HEK293 (cell line): ENCODE results near the gene CAB39L.

Experiments
- CTCF ChIA-PET: fragments of 350-600 bp; formaldehyde crosslinking; extraction: SDS; loops from one replicate; lab custom pipeline; 2021; ENCODE audit warnings: antibody characterized with exemption; lab: Yijun Ruan, JAX
- POLR2A ChIA-PET: fragments of 300-600 bp; formaldehyde crosslinking; extraction: SDS; loops from one replicate; lab custom pipeline; 2020; ENCODE audit warnings: antibody characterized with exemption, inconsistent platforms; lab: Yijun Ruan, JAX
- H3K27ac ChIP-seq: fragments of 200-500 bp; sonication (Bioruptor generic); 2 replicates; pipeline ENCODE4 v1.5.1; 2014; ENCODE audit warnings: low read depth, low read length, control low read depth, inconsistent platforms; ENCODE audit errors: extremely low read depth
- H3K36me3 ChIP-seq, 2 experiments: fragments of 200-500 bp in 1 of 2; sonication (Bioruptor generic) in 1 of 2; 1 replicate in 1 of 2; 2 replicates in 1 of 2; pipeline ENCODE4 v1.5.1; 2014 to 2017; ENCODE audit warnings: inconsistent platforms in 2 of 2, low read length in 2 of 2; ENCODE audit not compliant: control insufficient read depth in 2 of 2, insufficient read depth in 1 of 2
- H3K4me1 ChIP-seq: fragments of 200-500 bp; sonication (Bioruptor generic); 2 replicates; pipeline ENCODE4 v1.5.1; 2014; ENCODE audit warnings: mild to moderate bottlenecking, low read length, inconsistent platforms; ENCODE audit not compliant: control insufficient read depth, insufficient read depth
- H3K4me3 ChIP-seq: 2 replicates; pipeline ENCODE4 v1.5.1; 2011; ENCODE audit warnings: low read depth, mild to moderate bottlenecking, control low read depth, low read length, moderate library complexity
- H3K9me3 ChIP-seq: fragments of 200-500 bp; sonication (Bioruptor generic); 2 replicates; pipeline ENCODE4 v1.5.1; 2014; ENCODE audit warnings: low read depth, low read length, inconsistent platforms; ENCODE audit not compliant: control insufficient read depth, insufficient read depth
- GLI4 ChIP-seq: fragments of 450-650 bp; formaldehyde crosslinking; IDR thresholded peaks from 2 replicates; pipeline ENCODE4 v1.5.1; 2016; ENCODE audit warnings: missing biosample characterization, missing genetic modification characterization
- MYNN ChIP-seq: fragments of 450-650 bp; formaldehyde crosslinking; IDR thresholded peaks from 2 replicates; pipeline ENCODE4 v1.5.1; 2016; ENCODE audit warnings: missing biosample characterization, missing genetic modification characterization, borderline replicate concordance
- SALL2 ChIP-seq: fragments of 450-650 bp; formaldehyde crosslinking; IDR thresholded peaks from 2 replicates; pipeline ENCODE4 v1.5.0; 2017; ENCODE audit warnings: missing biosample characterization, mild to moderate bottlenecking, missing genetic modification characterization, borderline replicate concordance
- ZNF138 ChIP-seq: fragments of 450-650 bp; formaldehyde crosslinking; IDR thresholded peaks from 2 replicates; pipeline ENCODE4 v1.5.1; 2016; ENCODE audit warnings: missing biosample characterization, missing genetic modification characterization, borderline replicate concordance
- ZNF140 ChIP-seq: fragments of 450-650 bp; formaldehyde crosslinking; IDR thresholded peaks from 2 replicates; pipeline ENCODE4 v1.5.1; 2016; ENCODE audit warnings: missing biosample characterization, missing genetic modification characterization
- ZNF266 ChIP-seq: fragments of 450-650 bp; formaldehyde crosslinking; IDR thresholded peaks from 2 replicates; pipeline ENCODE4 v1.5.1; 2016; ENCODE audit warnings: missing biosample characterization, missing genetic modification characterization, low read depth
- ZNF274 ChIP-seq, 2 experiments: fragments of 200-500 bp in 1 of 2; fragments of 450-650 bp in 1 of 2; sonication (Bioruptor generic) in 1 of 2; formaldehyde crosslinking in 1 of 2; IDR thresholded peaks; 2 replicates each; pipeline versions ENCODE4 v1.5.1 to v1.6.1; 2014 to 2016; ENCODE audit warnings: borderline replicate concordance in 1 of 2, inconsistent platforms in 1 of 2, low read length in 1 of 2, missing biosample characterization in 1 of 2, missing genetic modification characterization in 1 of 2
- ZNF501 ChIP-seq: fragments of 450-650 bp; formaldehyde crosslinking; IDR thresholded peaks from 2 replicates; pipeline ENCODE4 v1.5.1; 2016; ENCODE audit warnings: missing biosample characterization, missing genetic modification characterization
- ZNF558 ChIP-seq: fragments of 450-650 bp; formaldehyde crosslinking; IDR thresholded peaks from 2 replicates; pipeline ENCODE4 v1.5.1; 2016; ENCODE audit warnings: missing biosample characterization, missing genetic modification characterization
- ZNF76 ChIP-seq: fragments of 450-650 bp; formaldehyde crosslinking; IDR thresholded peaks from 2 replicates; pipeline ENCODE4; 2016; ENCODE audit warnings: low read depth, missing biosample characterization, missing genetic modification characterization, borderline replicate concordance
- ZNF768 ChIP-seq: fragments of 450-650 bp; formaldehyde crosslinking; IDR thresholded peaks from 2 replicates; pipeline ENCODE4 v1.5.1; 2018; ENCODE audit warnings: missing biosample characterization, mild to moderate bottlenecking, missing genetic modification characterization
- ZNF837 ChIP-seq: fragments of 450-650 bp; formaldehyde crosslinking; IDR thresholded peaks from 2 replicates; pipeline ENCODE4 v1.5.1; 2016; ENCODE audit warnings: missing biosample characterization, missing genetic modification characterization
- TF ChIP-seq, protein P1 (sequence below): fragments of 450-650 bp; formaldehyde crosslinking; IDR thresholded peaks from 2 replicates; pipeline ENCODE4 v1.5.1; 2016; ENCODE audit warnings: missing biosample characterization, missing genetic modification characterization
- TF ChIP-seq, protein P2 (sequence below): fragments of 450-650 bp; formaldehyde crosslinking; IDR thresholded peaks from 2 replicates; pipeline ENCODE4 v1.5.1; 2016; ENCODE audit warnings: missing biosample characterization, missing genetic modification characterization
- TF ChIP-seq, protein P3 (sequence below): fragments of 450-650 bp; formaldehyde crosslinking; IDR thresholded peaks from 2 replicates; pipeline ENCODE4 v1.5.1; 2016; ENCODE audit warnings: missing biosample characterization, missing genetic modification characterization
- TF ChIP-seq, protein P4 (sequence below): fragments of 450-650 bp; formaldehyde crosslinking; IDR thresholded peaks from 2 replicates; pipeline ENCODE4 v1.5.1; 2017; ENCODE audit warnings: missing biosample characterization, missing genetic modification characterization
- TF ChIP-seq, protein P5 (sequence below): fragments of 450-650 bp; formaldehyde crosslinking; conservative IDR thresholded peaks from 2 replicates; pipeline ENCODE4 v1.5.1; 2016; ENCODE audit warnings: low read depth, missing biosample characterization, missing genetic modification characterization

CAB39L gene

DNA sequence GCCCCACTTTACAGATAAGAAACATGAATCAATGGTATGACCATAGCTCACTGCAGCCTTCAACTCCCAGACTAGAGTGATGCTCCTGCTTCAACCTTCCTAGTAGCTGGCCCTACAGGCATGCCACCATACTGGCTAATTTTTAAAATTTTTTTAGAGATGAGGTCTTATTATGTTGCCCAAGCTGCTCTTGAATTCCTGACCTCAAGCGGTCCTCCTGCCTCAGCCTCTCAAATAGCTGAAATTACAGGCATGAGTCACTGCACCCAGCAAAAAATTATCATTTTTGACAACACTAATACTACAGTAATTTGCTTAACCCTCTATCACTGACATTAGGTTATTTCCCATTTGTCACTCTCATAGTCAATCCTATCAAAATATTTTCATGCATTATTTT, 14.7 kb downstream of the CAB39L start:
- no peaks in the 10 kb centered on the region for H3K9me3 ChIP-seq
- H3K27ac ChIP-seq, result no peak overlapping the region
- H3K4me3 ChIP-seq, result no peak overlapping the region
- CTCF ChIA-PET, result interaction anchor here (0.6 to 0.8 kb wide), 2 partner anchors 128 to 159 kb away, joined by 3 read pairs; no protein-coding TSS in a partner anchor
- TF ChIP-seq ZNF768 (no peak), ZNF837 (tag by site-specific recombination) (no peak), ZNF140 (no peak), ZNF138 (tag by site-specific recombination) (no peak), ZNF558 (no peak)
- TF ChIP-seq, protein P1, sequence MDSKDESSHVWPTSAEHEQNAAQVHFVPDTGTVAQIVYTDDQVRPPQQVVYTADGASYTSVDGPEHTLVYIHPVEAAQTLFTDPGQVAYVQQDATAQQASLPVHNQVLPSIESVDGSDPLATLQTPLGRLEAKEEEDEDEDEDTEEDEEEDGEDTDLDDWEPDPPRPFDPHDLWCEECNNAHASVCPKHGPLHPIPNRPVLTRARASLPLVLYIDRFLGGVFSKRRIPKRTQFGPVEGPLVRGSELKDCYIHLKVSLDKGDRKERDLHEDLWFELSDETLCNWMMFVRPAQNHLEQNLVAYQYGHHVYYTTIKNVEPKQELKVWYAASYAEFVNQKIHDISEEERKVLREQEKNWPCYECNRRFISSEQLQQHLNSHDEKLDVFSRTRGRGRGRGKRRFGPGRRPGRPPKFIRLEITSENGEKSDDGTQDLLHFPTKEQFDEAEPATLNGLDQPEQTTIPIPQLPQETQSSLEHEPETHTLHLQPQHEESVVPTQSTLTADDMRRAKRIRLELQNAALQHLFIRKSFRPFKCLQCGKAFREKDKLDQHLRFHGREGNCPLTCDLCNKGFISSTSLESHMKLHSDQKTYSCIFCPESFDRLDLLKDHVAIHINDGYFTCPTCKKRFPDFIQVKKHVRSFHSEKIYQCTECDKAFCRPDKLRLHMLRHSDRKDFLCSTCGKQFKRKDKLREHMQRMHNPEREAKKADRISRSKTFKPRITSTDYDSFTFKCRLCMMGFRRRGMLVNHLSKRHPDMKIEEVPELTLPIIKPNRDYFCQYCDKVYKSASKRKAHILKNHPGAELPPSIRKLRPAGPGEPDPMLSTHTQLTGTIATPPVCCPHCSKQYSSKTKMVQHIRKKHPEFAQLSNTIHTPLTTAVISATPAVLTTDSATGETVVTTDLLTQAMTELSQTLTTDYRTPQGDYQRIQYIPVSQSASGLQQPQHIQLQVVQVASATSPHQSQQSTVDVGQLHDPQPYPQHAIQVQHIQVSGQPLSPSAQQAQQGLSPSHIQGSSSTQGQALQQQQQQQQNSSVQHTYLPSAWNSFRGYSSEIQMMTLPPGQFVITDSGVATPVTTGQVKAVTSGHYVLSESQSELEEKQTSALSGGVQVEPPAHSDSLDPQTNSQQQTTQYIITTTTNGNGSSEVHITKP (tag by site-specific recombination), result no peak
- TF ChIP-seq, protein P2, sequence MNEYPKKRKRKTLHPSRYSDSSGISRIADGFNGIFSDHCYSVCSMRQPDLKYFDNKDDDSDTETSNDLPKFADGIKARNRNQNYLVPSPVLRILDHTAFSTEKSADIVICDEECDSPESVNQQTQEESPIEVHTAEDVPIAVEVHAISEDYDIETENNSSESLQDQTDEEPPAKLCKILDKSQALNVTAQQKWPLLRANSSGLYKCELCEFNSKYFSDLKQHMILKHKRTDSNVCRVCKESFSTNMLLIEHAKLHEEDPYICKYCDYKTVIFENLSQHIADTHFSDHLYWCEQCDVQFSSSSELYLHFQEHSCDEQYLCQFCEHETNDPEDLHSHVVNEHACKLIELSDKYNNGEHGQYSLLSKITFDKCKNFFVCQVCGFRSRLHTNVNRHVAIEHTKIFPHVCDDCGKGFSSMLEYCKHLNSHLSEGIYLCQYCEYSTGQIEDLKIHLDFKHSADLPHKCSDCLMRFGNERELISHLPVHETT (tag by site-specific recombination), result no peak
- TF ChIP-seq, all 188 proteins: peak for 0
- POLR2A ChIA-PET, result no interaction called here
- H3K36me3 ChIP-seq, result no peaks in the 10 kb centered on the region
- no peaks in the 10 kb centered on the region for H3K4me1 ChIP-seq

DNA sequence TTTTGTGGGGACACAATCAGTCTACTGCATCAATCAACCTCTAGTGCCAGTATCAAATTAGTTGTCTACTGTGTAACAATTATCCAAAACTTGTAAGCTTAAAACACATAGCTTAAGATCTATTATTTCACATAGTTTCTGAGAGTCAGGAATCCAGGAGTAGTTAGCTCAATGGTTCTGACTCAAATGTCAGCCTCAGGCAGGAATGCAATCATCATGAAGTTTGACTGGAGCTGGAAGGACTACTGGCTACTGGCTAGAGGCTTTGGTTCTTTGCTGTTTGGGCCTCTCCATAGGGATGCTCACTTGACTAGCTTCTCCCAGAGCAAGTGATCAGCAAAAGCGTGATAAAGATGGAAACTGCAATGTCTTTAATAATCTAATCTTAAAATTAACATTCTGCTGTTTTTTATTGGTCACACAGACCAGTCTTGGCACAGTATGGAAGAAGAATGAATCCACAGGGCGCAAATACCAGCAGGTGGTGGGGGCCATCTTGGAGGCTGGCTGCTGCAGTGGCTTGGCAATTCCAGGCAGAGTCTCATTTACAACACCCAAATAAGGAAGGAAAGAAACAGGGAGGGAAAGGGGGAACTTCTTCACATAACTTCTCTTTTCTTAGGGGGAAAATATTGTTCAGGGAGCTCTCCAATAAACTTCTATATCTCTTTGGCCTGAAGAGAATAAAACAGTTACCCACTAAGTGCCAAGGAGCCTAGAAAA, 15.7 kb downstream of the CAB39L start:
- CTCF ChIA-PET, result interaction anchor here (0.5 to 0.6 kb wide), 2 partner anchors 46 to 160 kb away, joined by 3 read pairs; no protein-coding TSS in a partner anchor
- H3K27ac ChIP-seq, result no peak overlapping the region
- no peaks in the 10 kb centered on the region for H3K36me3 ChIP-seq
- no peaks in the 10 kb centered on the region for H3K4me1 ChIP-seq
- H3K4me3 ChIP-seq, result no peak overlapping the region
- H3K9me3 ChIP-seq, result no peaks in the 10 kb centered on the region
- POLR2A ChIA-PET, result no interaction called here
- no peak for TF ChIP-seq ZNF140
- no peak for TF ChIP-seq ZNF266 (tag by site-specific recombination)
- TF ChIP-seq GLI4, result no peak
- TF ChIP-seq, protein P3, sequence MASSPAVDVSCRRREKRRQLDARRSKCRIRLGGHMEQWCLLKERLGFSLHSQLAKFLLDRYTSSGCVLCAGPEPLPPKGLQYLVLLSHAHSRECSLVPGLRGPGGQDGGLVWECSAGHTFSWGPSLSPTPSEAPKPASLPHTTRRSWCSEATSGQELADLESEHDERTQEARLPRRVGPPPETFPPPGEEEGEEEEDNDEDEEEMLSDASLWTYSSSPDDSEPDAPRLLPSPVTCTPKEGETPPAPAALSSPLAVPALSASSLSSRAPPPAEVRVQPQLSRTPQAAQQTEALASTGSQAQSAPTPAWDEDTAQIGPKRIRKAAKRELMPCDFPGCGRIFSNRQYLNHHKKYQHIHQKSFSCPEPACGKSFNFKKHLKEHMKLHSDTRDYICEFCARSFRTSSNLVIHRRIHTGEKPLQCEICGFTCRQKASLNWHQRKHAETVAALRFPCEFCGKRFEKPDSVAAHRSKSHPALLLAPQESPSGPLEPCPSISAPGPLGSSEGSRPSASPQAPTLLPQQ (tag by site-specific recombination), result no peak
- TF ChIP-seq, protein P4, sequence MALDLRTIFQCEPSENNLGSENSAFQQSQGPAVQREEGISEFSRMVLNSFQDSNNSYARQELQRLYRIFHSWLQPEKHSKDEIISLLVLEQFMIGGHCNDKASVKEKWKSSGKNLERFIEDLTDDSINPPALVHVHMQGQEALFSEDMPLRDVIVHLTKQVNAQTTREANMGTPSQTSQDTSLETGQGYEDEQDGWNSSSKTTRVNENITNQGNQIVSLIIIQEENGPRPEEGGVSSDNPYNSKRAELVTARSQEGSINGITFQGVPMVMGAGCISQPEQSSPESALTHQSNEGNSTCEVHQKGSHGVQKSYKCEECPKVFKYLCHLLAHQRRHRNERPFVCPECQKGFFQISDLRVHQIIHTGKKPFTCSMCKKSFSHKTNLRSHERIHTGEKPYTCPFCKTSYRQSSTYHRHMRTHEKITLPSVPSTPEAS (tag by site-specific recombination), result no peak
- TF ChIP-seq, protein P5, sequence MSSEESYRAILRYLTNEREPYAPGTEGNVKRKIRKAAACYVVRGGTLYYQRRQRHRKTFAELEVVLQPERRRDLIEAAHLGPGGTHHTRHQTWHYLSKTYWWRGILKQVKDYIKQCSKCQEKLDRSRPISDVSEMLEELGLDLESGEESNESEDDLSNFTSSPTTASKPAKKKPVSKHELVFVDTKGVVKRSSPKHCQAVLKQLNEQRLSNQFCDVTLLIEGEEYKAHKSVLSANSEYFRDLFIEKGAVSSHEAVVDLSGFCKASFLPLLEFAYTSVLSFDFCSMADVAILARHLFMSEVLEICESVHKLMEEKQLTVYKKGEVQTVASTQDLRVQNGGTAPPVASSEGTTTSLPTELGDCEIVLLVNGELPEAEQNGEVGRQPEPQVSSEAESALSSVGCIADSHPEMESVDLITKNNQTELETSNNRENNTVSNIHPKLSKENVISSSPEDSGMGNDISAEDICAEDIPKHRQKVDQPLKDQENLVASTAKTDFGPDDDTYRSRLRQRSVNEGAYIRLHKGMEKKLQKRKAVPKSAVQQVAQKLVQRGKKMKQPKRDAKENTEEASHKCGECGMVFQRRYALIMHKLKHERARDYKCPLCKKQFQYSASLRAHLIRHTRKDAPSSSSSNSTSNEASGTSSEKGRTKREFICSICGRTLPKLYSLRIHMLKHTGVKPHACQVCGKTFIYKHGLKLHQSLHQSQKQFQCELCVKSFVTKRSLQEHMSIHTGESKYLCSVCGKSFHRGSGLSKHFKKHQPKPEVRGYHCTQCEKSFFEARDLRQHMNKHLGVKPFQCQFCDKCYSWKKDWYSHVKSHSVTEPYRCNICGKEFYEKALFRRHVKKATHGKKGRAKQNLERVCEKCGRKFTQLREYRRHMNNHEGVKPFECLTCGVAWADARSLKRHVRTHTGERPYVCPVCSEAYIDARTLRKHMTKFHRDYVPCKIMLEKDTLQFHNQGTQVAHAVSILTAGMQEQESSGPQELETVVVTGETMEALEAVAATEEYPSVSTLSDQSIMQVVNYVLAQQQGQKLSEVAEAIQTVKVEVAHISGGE (tag by site-specific recombination), result no peak
- TF ChIP-seq SALL2 (tag by site-specific recombination), result no peak
- no peak for TF ChIP-seq MYNN (tag by site-specific recombination)
- TF ChIP-seq ZNF501, result no peak
- no peak for TF ChIP-seq ZNF76 (tag by site-specific recombination)
- TF ChIP-seq ZNF274 (IDR thresholded peaks at IDR 0.05; ENCODE audit: low read length), result no peak
- TF ChIP-seq ZNF274 (tag by site-specific recombination; IDR thresholded peaks at IDR 0.05; ENCODE audit: borderline replicate concordance), result no peak
- TF ChIP-seq, protein P1 (tag by site-specific recombination), result no peak
